22Rv1 (cell line): Measurements from ENCODE around the gene KCNJ6.

ENCODE experiments used
- ZFX ChIP-seq: fragments of 450-650 bp; IDR thresholded peaks from 2 replicates; pipeline ENCODE4 v1.6.1; 2017; ENCODE audit warnings: antibody characterized with exemption, borderline replicate concordance
- TF ChIP-seq, protein P1 (sequence below): fragments of 450-650 bp; IDR thresholded peaks from 2 replicates; pipeline ENCODE4 v1.5.1; 2017; ENCODE audit warnings: mild to moderate bottlenecking

DNA sequence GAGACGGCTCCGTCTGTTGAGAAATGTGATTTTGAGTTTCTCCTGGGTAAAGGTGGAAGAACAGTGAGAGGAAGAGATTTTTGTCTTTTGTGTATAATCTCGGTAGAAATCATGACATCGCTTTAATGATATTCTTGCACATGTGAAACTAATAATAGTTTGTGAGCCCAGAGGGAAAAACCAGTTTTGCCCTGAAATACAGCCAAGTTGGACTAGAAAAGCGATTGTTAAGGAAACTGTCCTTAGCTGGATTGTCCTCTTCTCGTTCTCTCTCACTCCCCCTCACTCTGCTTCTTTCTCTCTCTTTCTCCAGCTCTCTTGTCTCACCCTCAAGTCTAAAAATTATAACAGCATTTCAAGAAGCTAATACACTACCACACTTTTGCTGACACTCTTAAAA, 17.1 kb downstream of the KCNJ6 start:
- TF ChIP-seq, protein P1, sequence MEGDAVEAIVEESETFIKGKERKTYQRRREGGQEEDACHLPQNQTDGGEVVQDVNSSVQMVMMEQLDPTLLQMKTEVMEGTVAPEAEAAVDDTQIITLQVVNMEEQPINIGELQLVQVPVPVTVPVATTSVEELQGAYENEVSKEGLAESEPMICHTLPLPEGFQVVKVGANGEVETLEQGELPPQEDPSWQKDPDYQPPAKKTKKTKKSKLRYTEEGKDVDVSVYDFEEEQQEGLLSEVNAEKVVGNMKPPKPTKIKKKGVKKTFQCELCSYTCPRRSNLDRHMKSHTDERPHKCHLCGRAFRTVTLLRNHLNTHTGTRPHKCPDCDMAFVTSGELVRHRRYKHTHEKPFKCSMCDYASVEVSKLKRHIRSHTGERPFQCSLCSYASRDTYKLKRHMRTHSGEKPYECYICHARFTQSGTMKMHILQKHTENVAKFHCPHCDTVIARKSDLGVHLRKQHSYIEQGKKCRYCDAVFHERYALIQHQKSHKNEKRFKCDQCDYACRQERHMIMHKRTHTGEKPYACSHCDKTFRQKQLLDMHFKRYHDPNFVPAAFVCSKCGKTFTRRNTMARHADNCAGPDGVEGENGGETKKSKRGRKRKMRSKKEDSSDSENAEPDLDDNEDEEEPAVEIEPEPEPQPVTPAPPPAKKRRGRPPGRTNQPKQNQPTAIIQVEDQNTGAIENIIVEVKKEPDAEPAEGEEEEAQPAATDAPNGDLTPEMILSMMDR: no peak
- TF ChIP-seq ZFX: no peak
